DOHH2 (cell line): ENCODE measurements around the gene LYAR.

Experiments
- EZH2phosphoT487 ChIP-seq: fragments of 200-600 bp; sonication (generic); IDR thresholded peaks from 2 replicates; pipeline ENCODE4 v1.6.1; 2017; ENCODE audit warnings: borderline replicate concordance, mild to moderate bottlenecking, antibody characterized with exemption, low read length, moderate library complexity, mixed read lengths
- TF ChIP-seq, protein P1 (sequence below): fragments of 200-600 bp; sonication (generic); IDR thresholded peaks from one replicate; pipeline ENCODE4 v1.5.1; 2014; ENCODE audit warnings: antibody characterized with exemption, mild to moderate bottlenecking, low read depth, low read length; ENCODE audit not compliant: poor library complexity, severe bottlenecking

GRCh38 chr4:4332529-4332928 lies 42.6 kb upstream of the LYAR start:
- TF ChIP-seq, protein P1, sequence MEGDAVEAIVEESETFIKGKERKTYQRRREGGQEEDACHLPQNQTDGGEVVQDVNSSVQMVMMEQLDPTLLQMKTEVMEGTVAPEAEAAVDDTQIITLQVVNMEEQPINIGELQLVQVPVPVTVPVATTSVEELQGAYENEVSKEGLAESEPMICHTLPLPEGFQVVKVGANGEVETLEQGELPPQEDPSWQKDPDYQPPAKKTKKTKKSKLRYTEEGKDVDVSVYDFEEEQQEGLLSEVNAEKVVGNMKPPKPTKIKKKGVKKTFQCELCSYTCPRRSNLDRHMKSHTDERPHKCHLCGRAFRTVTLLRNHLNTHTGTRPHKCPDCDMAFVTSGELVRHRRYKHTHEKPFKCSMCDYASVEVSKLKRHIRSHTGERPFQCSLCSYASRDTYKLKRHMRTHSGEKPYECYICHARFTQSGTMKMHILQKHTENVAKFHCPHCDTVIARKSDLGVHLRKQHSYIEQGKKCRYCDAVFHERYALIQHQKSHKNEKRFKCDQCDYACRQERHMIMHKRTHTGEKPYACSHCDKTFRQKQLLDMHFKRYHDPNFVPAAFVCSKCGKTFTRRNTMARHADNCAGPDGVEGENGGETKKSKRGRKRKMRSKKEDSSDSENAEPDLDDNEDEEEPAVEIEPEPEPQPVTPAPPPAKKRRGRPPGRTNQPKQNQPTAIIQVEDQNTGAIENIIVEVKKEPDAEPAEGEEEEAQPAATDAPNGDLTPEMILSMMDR, result no peak
- TF ChIP-seq EZH2phosphoT487, result no peak
